ENCODE data around the gene PKNOX2. TPM values are rescaled to one million over a fixed set of nuclear protein-coding genes. Genes with fewer than 3 reads are reported as not detected.
"Not testable (repeated sequence)": the region's sequence is repeated elsewhere in the genome, so short reads cannot be mapped to it uniquely, and the experiment has no call there.

PKNOX2 gene
- polyA plus RNA-seq, 5 donors, result 12.7 to 19.9 (median 16.6) TPM

- DNase-seq, result peak in 1 of 2 donors; percentile 24
Observed at GRCh38 chr11:125201525-125202141, 37.1 kb downstream of the PKNOX2 start.

DNA sequence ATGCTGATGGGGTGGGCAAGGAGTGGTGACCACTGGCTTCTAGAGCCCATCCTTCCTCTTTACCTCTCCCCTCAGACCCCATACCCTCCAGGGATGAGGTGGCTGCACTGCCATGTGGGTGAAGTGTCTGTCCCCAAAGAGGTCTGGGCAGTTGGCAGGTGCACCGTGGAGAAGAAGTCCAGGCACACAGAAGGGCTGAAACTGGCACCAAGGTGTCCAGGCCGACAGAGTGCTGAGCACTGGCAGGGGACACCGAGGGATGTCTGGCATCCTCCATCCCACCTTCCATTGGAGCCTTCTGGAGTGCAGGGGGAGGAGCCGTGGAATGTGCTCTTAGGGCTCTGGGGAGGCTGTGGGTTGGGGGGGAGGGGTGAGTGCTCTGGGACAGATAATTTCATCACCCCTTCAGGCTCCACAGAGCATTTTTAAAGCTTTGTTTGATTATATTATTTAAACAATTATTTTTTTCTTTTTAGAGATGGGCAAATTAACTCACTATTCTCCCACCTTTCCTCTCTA lies 37.9 kb downstream of the PKNOX2 start:
- no peak for DNase-seq

DNA sequence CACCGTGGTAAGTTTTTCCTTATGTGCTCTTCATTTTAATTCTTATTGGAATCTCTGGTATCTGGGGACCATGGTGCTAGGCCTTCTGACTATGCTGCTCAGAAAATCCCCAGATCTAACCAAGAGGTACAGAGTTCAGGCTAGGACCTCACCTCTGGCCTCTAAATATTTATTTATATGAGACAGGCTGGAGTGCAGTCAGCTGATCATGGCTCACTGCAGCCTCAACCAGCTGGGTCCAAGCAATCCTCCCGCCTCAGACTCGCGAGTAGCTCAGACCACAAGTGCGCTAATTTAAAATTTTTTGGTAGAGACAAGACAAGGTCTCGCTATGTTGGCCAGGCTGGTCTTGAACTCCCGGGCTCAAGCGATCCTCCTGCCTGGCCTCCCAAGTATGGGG lies 38.4 kb downstream of the PKNOX2 start:
- no peak for DNase-seq

DNA sequence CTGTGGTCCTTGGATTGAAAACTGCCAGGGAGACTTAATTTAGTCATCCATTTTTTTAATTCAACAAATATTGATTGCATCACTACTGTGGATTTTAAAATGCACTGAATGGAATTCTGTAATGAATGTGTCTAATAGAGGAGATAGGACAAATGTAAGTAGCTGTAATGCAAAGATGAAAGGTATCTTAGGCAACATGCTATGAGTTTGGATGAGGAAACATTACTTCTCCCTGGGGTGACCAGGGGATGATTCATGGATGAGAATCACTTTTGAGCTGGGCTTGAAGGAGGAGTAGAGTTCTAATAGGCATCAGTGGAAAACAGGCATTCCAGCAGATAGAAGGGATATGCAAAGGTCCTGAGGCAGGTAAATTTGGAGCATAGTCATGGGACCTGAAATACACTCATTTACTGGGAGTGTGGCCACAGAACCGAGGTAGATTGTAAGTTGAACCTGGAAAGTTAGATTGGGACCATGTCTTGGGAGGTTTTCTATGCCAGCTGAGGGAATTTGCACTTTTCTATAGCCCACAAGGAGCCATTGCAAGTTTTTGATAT lies 43.4 kb downstream of the PKNOX2 start:
- DNase-seq, result no peak

DNA sequence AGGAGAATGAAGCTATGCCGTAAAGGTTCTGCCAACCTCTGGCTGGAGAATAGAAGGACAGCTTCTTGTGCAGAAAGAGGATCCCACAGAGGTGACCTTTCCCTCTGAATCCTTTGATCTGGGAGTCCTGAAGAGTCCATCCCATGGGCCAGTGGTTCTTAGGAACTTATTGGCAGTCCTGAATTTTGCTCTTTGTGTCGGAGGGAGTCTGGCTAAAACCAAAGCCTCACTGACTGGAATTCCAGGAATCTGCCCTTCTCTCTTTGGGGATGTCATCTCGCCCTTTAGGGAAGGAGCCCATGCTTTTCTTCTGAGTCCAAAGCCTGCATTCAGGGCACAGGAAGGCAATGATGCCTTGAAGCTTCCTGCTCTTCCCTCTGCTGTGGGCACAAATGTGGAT lies 45.5 kb downstream of the PKNOX2 start:
- no peak for DNase-seq

GRCh38 chr11:125211191-125211947 lies 46.8 kb downstream of the PKNOX2 start:
- no peak for DNase-seq

GRCh38 chr11:125211948-125212340 lies 47.4 kb downstream of the PKNOX2 start:
- no peak for DNase-seq

DNA sequence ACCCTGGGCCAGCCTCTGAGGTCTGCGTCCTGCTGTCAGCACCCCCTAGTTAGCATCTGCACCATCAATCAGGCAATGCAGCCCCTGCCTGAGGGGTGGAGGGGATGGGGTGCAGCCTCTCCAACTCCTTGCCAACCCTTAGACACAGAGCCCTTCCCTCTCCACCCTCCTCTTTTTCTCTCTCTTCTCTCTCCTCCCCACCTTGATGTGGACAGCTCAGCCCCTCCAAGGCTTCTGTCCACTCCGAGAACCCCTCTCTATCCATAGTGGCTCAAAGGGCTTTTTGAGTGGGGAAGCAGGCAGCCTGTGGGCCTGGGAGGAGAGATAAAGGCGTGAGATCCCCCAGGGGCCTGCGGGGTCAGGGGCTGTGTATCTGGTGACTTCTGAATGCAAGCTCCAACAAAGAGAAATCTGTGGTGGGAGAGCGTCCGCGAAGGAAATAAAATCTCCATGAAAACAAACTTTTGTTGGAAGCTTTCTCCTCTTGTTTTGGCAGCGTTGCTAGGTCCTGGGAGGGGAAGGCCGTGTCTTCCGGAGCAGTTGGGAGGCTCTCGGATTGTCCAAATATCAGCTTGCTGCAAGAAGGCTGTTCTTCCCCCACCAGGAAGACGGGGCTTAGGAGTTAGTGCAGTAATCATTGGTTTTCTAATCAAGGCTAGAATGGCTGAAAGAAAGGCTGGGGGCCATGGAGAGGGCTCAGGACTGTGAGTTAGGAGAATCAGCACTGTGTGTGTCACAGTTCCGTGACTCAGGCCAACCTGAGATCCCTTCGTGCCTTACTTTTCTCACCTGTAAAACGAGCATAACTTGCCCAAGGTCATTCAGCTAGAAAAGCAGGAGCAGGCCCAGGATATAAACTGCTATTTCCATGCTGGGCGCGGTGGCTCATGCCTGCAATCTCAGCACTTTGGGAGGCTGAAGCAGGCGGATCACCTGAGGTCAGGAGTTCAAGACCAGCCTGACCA lies 50.3 kb downstream of the PKNOX2 start:
- DNase-seq, result peak; percentile 72 to 79

DNA sequence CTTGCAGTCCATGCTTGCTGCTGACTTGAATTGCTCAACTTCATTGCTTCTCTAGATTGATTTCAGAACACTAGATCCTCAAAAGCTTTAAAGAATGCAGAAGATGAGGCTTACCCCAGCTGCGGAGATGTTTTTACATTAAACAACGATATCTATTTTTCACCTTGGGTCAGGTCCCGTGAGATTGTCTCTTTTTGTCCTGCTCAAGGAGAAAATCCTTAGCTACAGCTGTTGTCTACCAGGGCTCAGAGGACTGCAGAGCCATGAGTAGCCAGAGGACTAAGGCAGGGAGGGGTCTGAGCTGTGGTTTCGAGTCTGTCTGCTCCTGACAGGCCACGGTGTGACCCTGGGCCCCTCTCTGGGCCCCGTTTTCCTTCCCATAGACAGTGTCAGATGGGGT lies 51.4 kb downstream of the PKNOX2 start:
- DNase-seq, result no peak

DNA sequence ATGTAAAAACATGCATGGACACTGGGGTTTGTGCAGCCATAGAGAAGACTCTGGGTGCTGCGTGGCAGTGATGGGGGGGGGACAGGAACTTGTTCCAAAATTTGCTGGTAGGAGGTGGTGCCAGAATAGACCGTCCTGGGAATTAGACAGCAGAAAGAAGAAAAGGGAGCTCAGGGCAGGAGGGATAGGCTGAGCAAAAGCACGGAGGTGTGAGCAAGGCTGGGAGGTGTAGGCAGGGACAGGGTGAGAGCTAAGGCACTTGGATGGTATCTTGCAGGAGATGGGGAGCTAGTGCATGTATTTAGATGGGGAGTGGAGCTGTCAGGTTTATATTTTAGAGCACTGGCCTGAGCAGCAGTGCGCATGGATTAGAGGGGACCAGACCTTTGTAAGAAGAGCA lies 53.8 kb downstream of the PKNOX2 start:
- no peak for DNase-seq

DNA sequence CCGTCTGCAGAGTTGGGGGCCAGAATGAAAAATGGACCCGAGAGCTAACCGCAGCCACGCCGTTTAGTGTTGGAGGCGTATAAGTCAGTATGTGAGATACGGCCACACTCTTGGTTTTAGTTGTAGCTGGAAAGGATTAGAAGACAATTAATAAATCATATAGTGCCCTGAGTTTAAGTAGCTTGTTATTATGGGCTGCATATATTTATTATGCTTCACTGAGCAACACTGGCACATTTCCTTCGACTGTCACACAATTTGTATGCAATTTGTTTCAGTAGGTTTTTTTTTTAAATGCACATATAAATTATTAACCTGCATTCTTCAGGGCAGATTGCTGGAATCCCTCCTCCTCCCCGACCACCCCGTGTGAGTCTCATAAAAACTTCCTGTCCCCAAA lies 56.9 kb downstream of the PKNOX2 start:
- no peak for DNase-seq

DNA sequence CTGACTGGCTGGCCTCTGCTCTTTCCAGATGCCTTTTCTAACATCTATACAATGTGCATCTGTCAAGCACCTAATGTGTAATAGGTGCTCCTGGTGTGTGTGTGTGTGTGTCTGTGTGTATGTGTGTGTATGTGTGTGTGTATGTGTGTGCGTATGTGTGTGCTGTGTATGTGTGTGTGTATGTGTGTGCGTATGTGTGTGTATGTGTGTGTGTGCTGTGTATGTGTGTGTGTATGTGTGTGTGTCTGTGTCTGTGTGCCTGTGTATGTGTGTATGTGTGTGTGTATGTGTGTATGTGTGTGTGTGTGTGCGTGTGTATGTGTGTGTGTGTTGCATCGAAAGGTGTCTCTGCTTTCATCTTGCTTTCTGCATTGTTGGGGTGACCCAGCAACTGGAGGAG lies 57.9 kb downstream of the PKNOX2 start:
- no peak for DNase-seq

DNA sequence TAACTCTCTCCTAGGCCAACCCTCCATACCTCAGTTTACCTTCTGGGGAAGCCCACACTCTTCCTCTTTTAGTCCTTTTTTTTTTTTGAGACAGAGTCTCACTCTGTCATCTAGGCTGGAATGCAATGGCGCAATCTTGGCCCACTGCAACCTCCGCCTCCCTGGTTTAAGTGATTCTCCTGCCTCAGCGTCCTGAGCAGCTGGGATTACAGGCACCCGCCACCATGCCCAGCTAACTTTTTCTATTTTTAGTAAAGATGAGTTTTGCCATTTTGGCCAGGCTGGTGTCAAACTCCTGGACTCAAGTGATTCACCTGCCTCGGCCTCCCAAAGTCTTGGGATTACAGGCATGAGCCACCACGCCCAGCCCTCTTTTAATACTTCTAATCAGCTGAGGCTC lies 58.6 kb downstream of the PKNOX2 start:
- DNase-seq, result not testable (repeated sequence)

DNA sequence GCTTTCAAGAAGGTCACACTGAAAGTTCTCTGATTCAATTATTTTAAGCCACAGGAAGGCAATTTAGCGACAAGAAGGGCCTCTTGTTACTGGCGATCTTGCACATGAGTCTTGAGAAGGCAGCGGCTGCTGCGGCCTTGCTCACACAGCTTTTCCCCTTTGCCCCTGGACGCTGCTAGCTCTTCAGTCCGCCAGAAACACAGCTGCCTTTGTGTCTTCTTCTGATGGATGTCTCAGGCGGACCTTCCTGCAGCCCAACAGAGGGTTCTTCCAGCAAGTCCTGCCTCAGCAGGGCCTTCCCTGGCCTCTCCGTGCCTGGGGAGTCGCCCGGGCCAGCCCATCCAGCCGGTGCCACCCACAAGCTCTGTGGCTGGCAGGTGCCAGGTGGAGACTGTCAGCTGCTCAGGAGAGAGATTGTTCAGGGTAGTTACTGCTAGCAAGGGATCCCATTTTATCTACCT lies 59.4 kb downstream of the PKNOX2 start:
- no peak for DNase-seq

DNA sequence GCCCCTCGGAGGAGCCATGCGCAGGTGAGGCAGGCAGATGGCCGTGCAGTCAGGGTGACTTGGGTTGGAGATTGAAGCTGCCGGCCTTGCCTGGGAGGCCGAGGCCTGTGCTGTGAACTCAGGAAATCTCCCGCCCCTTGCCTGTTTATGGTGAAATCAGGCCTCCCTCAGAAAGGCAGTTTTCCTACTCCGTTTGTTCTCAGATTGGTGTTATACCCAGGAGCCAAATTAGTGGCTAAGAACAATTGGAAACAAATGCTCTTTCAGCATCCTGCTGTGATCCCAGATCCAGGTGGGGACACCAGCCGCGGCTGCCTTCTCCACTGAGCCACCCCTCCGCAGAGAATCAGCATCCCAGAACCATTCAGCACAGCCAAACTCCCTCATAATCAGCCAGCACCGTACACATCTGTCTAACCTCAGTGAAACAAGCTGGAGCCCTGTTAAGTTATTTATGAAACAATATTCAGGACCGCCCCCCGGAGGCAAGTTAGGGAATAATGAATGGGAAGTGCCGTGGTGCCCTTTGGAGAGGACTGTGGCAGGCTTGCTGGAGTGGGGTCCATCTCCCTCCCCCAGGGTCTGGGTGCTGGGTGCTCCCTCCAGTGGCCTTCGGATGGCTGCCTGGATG lies 60.0 kb downstream of the PKNOX2 start:
- no peak for DNase-seq

DNA sequence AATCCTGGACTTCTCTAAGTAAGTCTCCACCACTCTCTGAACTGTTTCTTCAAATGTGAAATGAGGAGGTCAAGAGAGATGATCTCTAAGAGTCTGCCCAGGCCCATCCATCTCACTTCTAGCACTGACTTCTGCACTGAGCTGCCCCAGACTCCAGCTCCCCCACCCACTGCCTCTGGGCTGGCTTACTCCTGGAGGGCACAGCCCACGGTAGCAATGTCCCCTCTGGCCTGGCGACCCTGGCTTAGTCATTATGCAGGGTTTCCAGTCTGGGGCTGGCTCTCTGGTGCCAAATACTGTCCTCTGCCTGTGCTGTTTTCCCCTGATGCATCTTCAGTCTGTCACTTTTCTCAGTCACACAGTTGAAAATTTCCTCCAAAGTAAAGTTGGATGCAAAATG lies 60.9 kb downstream of the PKNOX2 start:
- DNase-seq, result no peak

GRCh38 chr11:125226031-125226430 lies 61.5 kb downstream of the PKNOX2 start:
- no peak for DNase-seq

DNA sequence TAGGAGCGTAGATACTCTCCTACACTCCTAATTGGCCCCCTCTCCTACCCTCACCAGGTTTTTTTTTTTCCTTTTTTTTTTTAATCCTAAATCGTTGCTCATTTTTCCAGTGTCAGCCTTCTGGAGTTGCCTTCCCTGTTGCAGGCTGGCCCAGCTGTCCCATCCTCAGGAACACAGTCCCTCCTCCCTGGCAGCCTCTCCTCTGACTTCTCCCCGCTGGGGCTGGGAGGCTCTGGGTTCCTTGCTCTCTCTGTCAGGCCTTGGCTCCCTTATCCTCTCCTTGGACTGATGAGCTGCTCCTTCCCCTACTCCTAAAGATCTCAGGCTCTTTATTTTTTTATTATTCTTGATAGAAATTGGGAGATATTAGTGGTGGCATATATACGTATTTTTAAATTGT lies 62.2 kb downstream of the PKNOX2 start:
- DNase-seq, result no peak

GRCh38 chr11:125227151-125227550 lies 62.6 kb downstream of the PKNOX2 start:
- DNase-seq, result peak in 1 of 2 donors; percentile 46

GRCh38 chr11:125228445-125228844 lies 63.9 kb downstream of the PKNOX2 start:
- DNase-seq, result no peak

- no peak for DNase-seq
Observed at GRCh38 chr11:125228993-125229392, 64.4 kb downstream of the PKNOX2 start.

All from right lung (tissue), 5 donors.